MCF 10A (cell line): Measurements from ENCODE around the gene KIDINS220. TPM values are rescaled to one million over a fixed set of nuclear protein-coding genes. Genes with fewer than 3 reads are reported as not detected.

Source experiments
- BruUV-seq: library from RNA; stranded (reverse); fragments of 400-500 nt; replicated peaks from 2 replicates; lab custom pipeline; 2021; lab: Mats Ljungman, UMichigan
- CTCF ChIA-PET: fragments of 300-600 bp; sonication (Branson Sonifier 250); formaldehyde crosslinking; extraction: SDS; loops from one replicate; lab custom pipeline; 2021; ENCODE audit warnings: antibody characterized with exemption, inconsistent platforms; lab: Yijun Ruan, JAX
- POLR2A ChIA-PET: fragments of 300-600, 350-650 bp; sonication (Branson Sonifier 250); formaldehyde crosslinking; extraction: SDS; loops from one replicate; lab custom pipeline; 2020; ENCODE audit warnings: antibody characterized with exemption, inconsistent platforms; lab: Yijun Ruan, JAX
- DNase-seq: peaks from one replicate; pipeline ENCODE4 v3.0.0-alpha.2; 2018; ENCODE audit not compliant: unreplicated experiment
- H3K27ac Mint-ChIP-seq: one replicate; pipeline ENCODE4 v1.8.0; 2022; ENCODE audit warnings: mild to moderate bottlenecking, low read depth, mixed read lengths; ENCODE audit not compliant: unreplicated experiment
- H3K27me3 Mint-ChIP-seq: one replicate; pipeline ENCODE4 v1.8.0; 2022; ENCODE audit warnings: mixed read lengths; ENCODE audit not compliant: insufficient read depth, unreplicated experiment
- H3K36me3 Mint-ChIP-seq: one replicate; pipeline ENCODE4 v1.8.0; 2022; ENCODE audit warnings: mild to moderate bottlenecking, moderate library complexity, mixed read lengths; ENCODE audit not compliant: insufficient read depth, unreplicated experiment
- H3K4me1 Mint-ChIP-seq: one replicate; pipeline ENCODE4 v1.8.0; 2022; ENCODE audit warnings: mixed read lengths; ENCODE audit not compliant: insufficient read depth, unreplicated experiment
- H3K4me3 Mint-ChIP-seq: one replicate; pipeline ENCODE4 v1.8.0; 2022; ENCODE audit warnings: mild to moderate bottlenecking, moderate library complexity, mixed read lengths; ENCODE audit not compliant: unreplicated experiment
- H3K9me3 Mint-ChIP-seq: one replicate; pipeline ENCODE4 v1.8.0; 2022; ENCODE audit warnings: mixed read lengths; ENCODE audit not compliant: unreplicated experiment
- intact Hi-C: fragments of 100-400 bp; cut with micrococcal nuclease; formaldehyde crosslinking; loops from 2 replicates; pipeline ENCODE4 v1.14.1; 2022
- total RNA-seq: library from RNA; stranded (reverse); gene quantifications from 2 replicates; pipeline ENCODE4 v1.2.3, GENCODE V29; 2022
- TF ChIP-seq, protein P1 (sequence below): fragments of 200-600 bp; IDR thresholded peaks from one replicate; pipeline ENCODE4 v1.8.0; 2022; ENCODE audit warnings: antibody characterized with exemption, mild to moderate bottlenecking; ENCODE audit not compliant: unreplicated experiment

KIDINS220 gene
- total RNA-seq, 1 experiment from 2014 or later: 41.8 TPM

DNA sequence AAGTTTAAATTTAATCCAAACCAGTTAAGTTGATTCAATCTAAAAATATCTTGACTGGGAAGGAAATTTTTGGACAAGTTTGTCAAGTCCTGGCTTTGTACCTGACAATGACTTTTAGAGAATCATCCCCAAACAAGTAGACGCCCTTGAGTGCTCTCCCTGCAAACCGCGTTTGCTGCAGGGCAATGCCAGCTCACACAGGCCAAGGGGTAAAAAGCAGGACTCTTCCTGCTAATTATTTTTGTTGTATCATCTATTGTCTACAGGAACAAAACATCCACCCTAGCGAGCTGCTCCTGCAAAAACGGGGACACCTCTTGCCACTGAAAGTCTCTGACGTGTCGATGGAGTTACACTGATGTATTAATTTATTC lies 144.6 kb downstream of the KIDINS220 start:
- Mint-ChIP-seq H3K9me3 (no peaks in the 10 kb centered on the region), H3K27me3 (peaks cover 24% of the 10 kb centered on the region), H3K4me1 (no peaks in the 10 kb centered on the region), H3K36me3 (peaks cover 4% of the 10 kb centered on the region), H3K4me3 (no peak overlapping the region), H3K27ac (no peak overlapping the region)
- intact Hi-C loops: loop anchor here (1.0 to 5.0 kb wide), 2 partner anchors 69 to 110 kb away; no protein-coding TSS in a partner anchor
- TF ChIP-seq, protein P1, sequence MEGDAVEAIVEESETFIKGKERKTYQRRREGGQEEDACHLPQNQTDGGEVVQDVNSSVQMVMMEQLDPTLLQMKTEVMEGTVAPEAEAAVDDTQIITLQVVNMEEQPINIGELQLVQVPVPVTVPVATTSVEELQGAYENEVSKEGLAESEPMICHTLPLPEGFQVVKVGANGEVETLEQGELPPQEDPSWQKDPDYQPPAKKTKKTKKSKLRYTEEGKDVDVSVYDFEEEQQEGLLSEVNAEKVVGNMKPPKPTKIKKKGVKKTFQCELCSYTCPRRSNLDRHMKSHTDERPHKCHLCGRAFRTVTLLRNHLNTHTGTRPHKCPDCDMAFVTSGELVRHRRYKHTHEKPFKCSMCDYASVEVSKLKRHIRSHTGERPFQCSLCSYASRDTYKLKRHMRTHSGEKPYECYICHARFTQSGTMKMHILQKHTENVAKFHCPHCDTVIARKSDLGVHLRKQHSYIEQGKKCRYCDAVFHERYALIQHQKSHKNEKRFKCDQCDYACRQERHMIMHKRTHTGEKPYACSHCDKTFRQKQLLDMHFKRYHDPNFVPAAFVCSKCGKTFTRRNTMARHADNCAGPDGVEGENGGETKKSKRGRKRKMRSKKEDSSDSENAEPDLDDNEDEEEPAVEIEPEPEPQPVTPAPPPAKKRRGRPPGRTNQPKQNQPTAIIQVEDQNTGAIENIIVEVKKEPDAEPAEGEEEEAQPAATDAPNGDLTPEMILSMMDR: no peak
- ChIA-PET CTCF (interaction anchor here (0.6 to 1.8 kb wide), 5 partner anchors 11 to 1763 kb away, joined by 3 to 4 read pairs (median 3); partner anchors contain the start of gene ID2), POLR2A (no interaction called here)
- no peak for DNase-seq
- BruUV-seq: no TSS peak

DNA sequence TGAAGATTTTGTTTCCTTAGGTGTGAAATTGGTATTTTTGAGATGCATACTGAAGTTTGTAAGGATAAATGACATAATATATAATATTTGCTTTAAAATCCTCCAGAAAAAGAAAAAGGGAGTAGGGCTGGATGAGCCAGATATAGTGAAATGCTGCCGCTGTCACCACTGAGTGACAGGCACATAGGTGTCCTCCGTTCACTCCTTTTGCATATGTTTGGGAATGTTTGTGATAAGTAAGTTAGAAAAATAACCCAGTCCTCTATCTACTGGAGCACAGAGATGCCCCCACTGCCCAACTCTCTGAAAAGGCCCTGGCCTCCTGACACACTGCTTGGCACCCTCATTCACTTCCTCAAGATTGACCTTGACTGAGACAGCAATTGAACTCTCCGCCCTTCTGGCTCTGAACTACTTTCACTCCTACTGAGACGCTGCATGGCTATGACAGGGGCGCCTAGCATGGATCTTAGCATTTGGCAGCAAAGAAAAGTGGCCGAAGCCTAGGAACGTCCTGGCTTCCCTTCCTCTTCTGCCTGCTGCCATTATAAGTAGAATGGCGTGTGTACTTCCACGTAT lies 145.5 kb downstream of the KIDINS220 start:
- intact Hi-C loops: loop anchor here (5.0 kb wide), 1 partner anchor 110 kb away; no protein-coding TSS in a partner anchor
- Mint-ChIP-seq H3K9me3 (no peaks in the 10 kb centered on the region), H3K27ac (no peak overlapping the region), H3K27me3 (peaks cover 28% of the 10 kb centered on the region), H3K36me3 (peaks cover 2% of the 10 kb centered on the region), H3K4me1 (no peaks in the 10 kb centered on the region), H3K4me3 (no peak overlapping the region)
- ChIA-PET POLR2A (no interaction called here), CTCF (interaction anchor here (0.7 to 1.8 kb wide), 4 partner anchors 10 to 1265 kb away, joined by 3 to 4 read pairs (median 3); partner anchors contain the start of gene ID2)
- TF ChIP-seq, protein P1: no peak
- BruUV-seq: no TSS peak
- no peak for DNase-seq

DNA sequence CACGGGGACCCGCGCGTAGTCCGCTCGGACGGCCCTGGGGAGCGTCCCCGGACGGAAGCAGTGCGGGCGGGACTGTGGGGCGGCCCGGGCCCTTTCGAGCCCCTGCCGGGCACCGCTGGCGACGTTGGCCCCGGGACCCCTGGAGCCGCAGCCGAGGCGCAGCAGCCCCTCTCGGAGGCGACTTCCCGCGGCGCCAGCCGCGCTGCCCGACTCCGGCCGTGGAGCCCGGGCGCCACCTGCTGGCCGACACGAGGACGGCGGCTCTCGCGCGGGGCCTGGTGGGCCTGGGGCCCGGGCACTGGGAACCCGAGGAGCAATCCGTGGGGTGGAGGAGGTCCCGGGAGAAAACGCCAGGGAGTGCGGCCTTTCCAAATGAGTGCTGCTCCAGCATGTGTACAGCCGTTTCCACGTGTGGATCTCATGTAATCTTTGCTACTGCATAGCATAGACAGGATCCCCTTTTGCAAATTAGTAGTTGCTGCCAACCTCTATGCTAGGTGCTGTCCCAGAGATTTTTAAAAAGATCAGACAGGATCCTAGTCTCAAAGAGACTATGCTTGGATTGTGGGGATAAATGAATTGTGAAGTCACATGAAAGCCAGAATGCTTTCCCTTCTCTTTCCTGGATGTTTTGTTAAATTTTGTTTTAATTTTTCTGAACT lies 151.6 kb downstream of the KIDINS220 start:
- TF ChIP-seq, protein P1: peak; percentile 98
- H3K27ac Mint-ChIP-seq: no peak overlapping the region
- H3K27me3 Mint-ChIP-seq: peaks cover 20% of the 10 kb centered on the region
- no TSS peak for BruUV-seq
- H3K36me3 Mint-ChIP-seq: no peaks in the 10 kb centered on the region
- ChIA-PET CTCF (interaction anchor here (1.8 kb wide), 1 partner anchor 1258 kb away, joined by 19 read pairs; no protein-coding TSS in a partner anchor), POLR2A (no interaction called here)
- H3K4me1 Mint-ChIP-seq: peaks cover 20% of the 10 kb centered on the region
- DNase-seq: peak; percentile 47
- peak overlapping the region; percentile 21 for H3K4me3 Mint-ChIP-seq
- intact Hi-C loops: loop anchor here (1.0 to 10.0 kb wide), 4 partner anchors 991 to 1589 kb away; no protein-coding TSS in a partner anchor
- H3K9me3 Mint-ChIP-seq: no peaks in the 10 kb centered on the region
